WTC11 (cell line): ENCODE data around the gene NMT2.

Experiments used
- NR3C1 ChIP-seq: sonication (generic); formaldehyde crosslinking; conservative IDR thresholded peaks from 2 replicates; pipeline ENCODE4 v1.8.1; 2023; ENCODE audit warnings: low read depth, mild to moderate bottlenecking, missing genetic modification reagents
- ZNF219 ChIP-seq: sonication (generic); formaldehyde crosslinking; IDR thresholded peaks from 2 replicates; pipeline ENCODE4 v1.8.0; 2023; ENCODE audit warnings: missing genetic modification reagents, mild to moderate bottlenecking, borderline replicate concordance
- TF ChIP-seq, protein P1 (sequence below): sonication (generic); formaldehyde crosslinking; IDR thresholded peaks from 2 replicates; pipeline ENCODE4 v1.8.1; 2022; ENCODE audit warnings: missing genetic modification reagents, borderline replicate concordance

DNA sequence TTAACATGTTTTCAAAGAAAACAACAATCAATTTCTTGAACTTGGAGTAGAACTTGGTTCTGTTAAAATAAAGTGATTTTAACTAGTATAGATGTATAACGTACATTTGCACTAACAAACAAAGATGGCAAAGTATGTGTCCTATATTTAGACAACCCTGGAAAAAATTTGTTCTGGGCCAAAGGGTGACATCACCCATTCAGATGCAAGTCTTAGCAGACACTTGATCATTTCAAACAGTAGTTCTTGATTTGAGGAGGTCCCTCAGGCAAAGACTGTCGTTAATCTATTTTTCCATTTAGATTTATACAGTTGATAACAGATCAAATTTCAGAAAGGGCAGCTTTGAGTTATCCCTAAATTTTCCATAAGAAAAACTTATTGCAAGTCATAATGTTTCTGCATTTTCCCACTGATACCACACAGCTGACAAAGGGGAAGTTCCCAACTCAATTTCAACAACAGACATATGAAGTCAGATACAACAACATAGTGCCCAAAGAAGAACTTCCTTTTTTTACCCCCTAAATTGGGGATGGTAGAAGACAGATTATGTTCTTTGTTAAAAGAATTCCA lies 5.2 kb downstream of the NMT2 start:
- no peak for TF ChIP-seq NR3C1 (CRISPR knock-in tag)
- TF ChIP-seq, protein P1, sequence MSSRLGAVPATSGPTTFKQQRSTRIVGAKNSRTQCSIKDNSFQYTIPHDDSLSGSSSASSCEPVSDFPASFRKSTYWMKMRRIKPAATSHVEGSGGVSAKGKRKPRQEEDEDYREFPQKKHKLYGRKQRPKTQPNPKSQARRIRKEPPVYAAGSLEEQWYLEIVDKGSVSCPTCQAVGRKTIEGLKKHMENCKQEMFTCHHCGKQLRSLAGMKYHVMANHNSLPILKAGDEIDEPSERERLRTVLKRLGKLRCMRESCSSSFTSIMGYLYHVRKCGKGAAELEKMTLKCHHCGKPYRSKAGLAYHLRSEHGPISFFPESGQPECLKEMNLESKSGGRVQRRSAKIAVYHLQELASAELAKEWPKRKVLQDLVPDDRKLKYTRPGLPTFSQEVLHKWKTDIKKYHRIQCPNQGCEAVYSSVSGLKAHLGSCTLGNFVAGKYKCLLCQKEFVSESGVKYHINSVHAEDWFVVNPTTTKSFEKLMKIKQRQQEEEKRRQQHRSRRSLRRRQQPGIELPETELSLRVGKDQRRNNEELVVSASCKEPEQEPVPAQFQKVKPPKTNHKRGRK: no peak
- TF ChIP-seq ZNF219 (CRISPR knock-in tag): no peak
